H9 (cell line): ENCODE data around the gene TSC2. TPM values are rescaled to one million over a fixed set of nuclear protein-coding genes. Genes with fewer than 3 reads are reported as not detected.
"Not testable (repeated sequence)": the region's sequence is repeated elsewhere in the genome, so short reads cannot be mapped to it uniquely, and the experiment has no call there.

Source experiments
- DNase-seq: peaks from one replicate; pipeline ENCODE4 v3.0.0-alpha.2; 2017
- H2AFZ ChIP-seq: one replicate; pipeline ENCODE4 v1.6.1; 2013; ENCODE audit warnings: mild to moderate bottlenecking, low read length, control low read depth, moderate library complexity
- H2AK5ac ChIP-seq: 2 replicates; pipeline ENCODE4 v1.6.1; 2013; ENCODE audit warnings: low read length, control low read depth, mixed read lengths; ENCODE audit not compliant: insufficient read length
- H2BK120ac ChIP-seq: one replicate; pipeline ENCODE4 v1.6.1; 2013; ENCODE audit warnings: low read depth, mild to moderate bottlenecking, low read length, control low read depth, inconsistent platforms; ENCODE audit not compliant: poor library complexity, severe bottlenecking
- H2BK12ac ChIP-seq: 2 replicates; pipeline ENCODE4 v1.6.1; 2013; ENCODE audit warnings: low read length, control low read depth, mixed read lengths, low read depth; ENCODE audit not compliant: insufficient read length
- H2BK15ac ChIP-seq: 2 replicates; pipeline ENCODE4 v1.6.1; 2013; ENCODE audit warnings: low read depth, low read length, control low read depth
- H2BK20ac ChIP-seq: one replicate; pipeline ENCODE4 v1.6.1; 2013; ENCODE audit warnings: low read depth, mild to moderate bottlenecking, low read length, control low read depth, inconsistent platforms; ENCODE audit not compliant: poor library complexity, severe bottlenecking
- H2BK5ac ChIP-seq: 2 replicates; pipeline ENCODE4 v1.6.1; 2013; ENCODE audit warnings: low read length, control low read depth, mixed read lengths; ENCODE audit not compliant: insufficient read length
- H3K14ac ChIP-seq: 2 replicates; pipeline ENCODE4 v1.6.1; 2013; ENCODE audit warnings: low read length, control low read depth; ENCODE audit not compliant: insufficient read depth
- H3K18ac ChIP-seq: 2 replicates; pipeline ENCODE4 v1.6.1; 2013; ENCODE audit warnings: low read depth, mild to moderate bottlenecking, mixed read lengths, low read length, control low read depth; ENCODE audit not compliant: insufficient read length
- H3K23ac ChIP-seq: 2 replicates; pipeline ENCODE4 v1.6.1; 2013; ENCODE audit warnings: low read length, control low read depth, mixed read lengths, low read depth; ENCODE audit not compliant: insufficient read length
- H3K23me2 ChIP-seq: 2 replicates; pipeline ENCODE4 v1.6.1; 2013; ENCODE audit warnings: low read depth, mild to moderate bottlenecking, mixed read lengths, low read length, control low read depth; ENCODE audit not compliant: insufficient read length, poor library complexity, severe bottlenecking
- H3K27ac ChIP-seq: 2 replicates; pipeline ENCODE4 v1.5.1; 2013; ENCODE audit warnings: low read length, control low read depth, mixed read lengths, low read depth; ENCODE audit not compliant: insufficient read length
- H3K27me3 ChIP-seq: 2 replicates; pipeline ENCODE4 v1.6.1; 2013; ENCODE audit warnings: low read length, control low read depth, inconsistent platforms; ENCODE audit not compliant: insufficient read depth
- H3K4ac ChIP-seq: 2 replicates; pipeline ENCODE4 v1.6.1; 2013; ENCODE audit warnings: low read depth, mild to moderate bottlenecking, control low read depth, inconsistent platforms, low read length, moderate library complexity
- H3K4me1 ChIP-seq: 2 replicates; pipeline ENCODE4 v1.6.1; 2013; ENCODE audit warnings: low read length, control low read depth, inconsistent platforms; ENCODE audit not compliant: insufficient read depth
- H3K4me2 ChIP-seq: 2 replicates; pipeline ENCODE4 v1.6.1; 2013; ENCODE audit warnings: low read length, control low read depth, mixed read lengths; ENCODE audit not compliant: insufficient read length, insufficient read depth
- H3K56ac ChIP-seq: 2 replicates; pipeline ENCODE4 v1.6.1; 2013; ENCODE audit warnings: low read depth, mild to moderate bottlenecking, mixed read lengths, low read length, control low read depth; ENCODE audit not compliant: insufficient read length
- H3K79me1 ChIP-seq: 2 replicates; pipeline ENCODE4 v1.6.1; 2013; ENCODE audit warnings: low read depth, mild to moderate bottlenecking, moderate library complexity, low read length, control low read depth, inconsistent platforms; ENCODE audit not compliant: insufficient read depth, poor library complexity, severe bottlenecking
- H3K79me2 ChIP-seq: 2 replicates; pipeline ENCODE4 v1.6.1; 2013; ENCODE audit warnings: low read length, control low read depth, inconsistent platforms; ENCODE audit not compliant: insufficient read depth
- H3K9ac ChIP-seq: 2 replicates; pipeline ENCODE4 v1.6.1; 2013; ENCODE audit warnings: low read length, control low read depth, mixed read lengths; ENCODE audit not compliant: insufficient read length; ENCODE audit errors: extremely low read depth
- H3K9me3 ChIP-seq: one replicate; pipeline ENCODE4 v1.6.1; 2013; ENCODE audit warnings: low read depth, low read length, inconsistent platforms; ENCODE audit not compliant: control insufficient read depth
- H3T11ph ChIP-seq: one replicate; pipeline ENCODE4 v1.6.1; 2013; ENCODE audit warnings: mild to moderate bottlenecking, low read length, control low read depth, inconsistent platforms
- H4K20me1 ChIP-seq: one replicate; pipeline ENCODE4 v1.6.1; 2013; ENCODE audit not compliant: control insufficient read depth, insufficient read length, insufficient read depth
- H4K5ac ChIP-seq: 2 replicates; pipeline ENCODE4 v1.6.1; 2013; ENCODE audit warnings: low read depth, mild to moderate bottlenecking, mixed read lengths, low read length, control low read depth; ENCODE audit not compliant: insufficient read length
- H4K8ac ChIP-seq: replicated peaks from 2 replicates; pipeline ENCODE4 v1.6.1; 2013; ENCODE audit warnings: low read length, control low read depth, mixed read lengths, low read depth; ENCODE audit not compliant: insufficient read length
- H4K91ac ChIP-seq: 2 replicates; pipeline ENCODE4 v1.6.1; 2013; ENCODE audit warnings: low read depth, mild to moderate bottlenecking, moderate library complexity, mixed read lengths, low read length, control low read depth; ENCODE audit not compliant: insufficient read length
- H3K27ac Mint-ChIP-seq, 3 experiments: 2 replicates in 2 of 3; 3 replicates in 1 of 3; pipeline ENCODE4 v1.8.0; 2020 to 2021; ENCODE audit warnings: mixed read lengths in 3 of 3, mild to moderate bottlenecking in 1 of 3, moderate library complexity in 1 of 3
- H3K27me3 Mint-ChIP-seq: 2 replicates; pipeline ENCODE4 v1.8.0; 2021; ENCODE audit warnings: low read depth, mild to moderate bottlenecking, moderate library complexity, mixed read lengths
- H3K36me3 Mint-ChIP-seq, 3 experiments: 2 replicates in 2 of 3; 3 replicates in 1 of 3; pipeline ENCODE4 v1.8.0; 2020 to 2021; ENCODE audit warnings: low read depth in 3 of 3, mixed read lengths in 3 of 3; ENCODE audit not compliant: insufficient read depth in 1 of 3
- H3K4me1 Mint-ChIP-seq, 2 experiments: 2 replicates each; pipeline ENCODE4 v1.8.0; 2020; ENCODE audit warnings: mixed read lengths in 2 of 2
- H3K4me3 Mint-ChIP-seq, 2 experiments: 2 replicates in 1 of 2; 3 replicates in 1 of 2; pipeline ENCODE4 v1.8.0; 2020 to 2021; ENCODE audit warnings: mild to moderate bottlenecking in 2 of 2, mixed read lengths in 2 of 2, moderate library complexity in 1 of 2
- H3K9me3 Mint-ChIP-seq, 2 experiments: 2 replicates in 1 of 2; 3 replicates in 1 of 2; pipeline ENCODE4 v1.8.0; 2020; ENCODE audit warnings: mild to moderate bottlenecking in 2 of 2, mixed read lengths in 2 of 2, moderate library complexity in 1 of 2
- WGBS: extraction: QIAGEN DNeasy Blood & Tissue Kit; methylation state at CpG from one replicate; pipeline ENCODE4 v1.1.7; 2013; ENCODE audit warnings: missing lambda C conversion rate, low lambda C conversion rate, mixed read lengths; ENCODE audit not compliant: insufficient read length; ENCODE audit errors: extremely low coverage; 5-methylcytosine and 5-hydroxymethylcytosine counted together
- total RNA-seq: library from RNA; stranded (reverse); gene quantifications from 2 replicates; pipeline ENCODE4 v1.2.1, GENCODE V29; 2021

Gene TSC2
- total RNA-seq, 1 experiment from 2014 or later, result 122 TPM

DNA sequence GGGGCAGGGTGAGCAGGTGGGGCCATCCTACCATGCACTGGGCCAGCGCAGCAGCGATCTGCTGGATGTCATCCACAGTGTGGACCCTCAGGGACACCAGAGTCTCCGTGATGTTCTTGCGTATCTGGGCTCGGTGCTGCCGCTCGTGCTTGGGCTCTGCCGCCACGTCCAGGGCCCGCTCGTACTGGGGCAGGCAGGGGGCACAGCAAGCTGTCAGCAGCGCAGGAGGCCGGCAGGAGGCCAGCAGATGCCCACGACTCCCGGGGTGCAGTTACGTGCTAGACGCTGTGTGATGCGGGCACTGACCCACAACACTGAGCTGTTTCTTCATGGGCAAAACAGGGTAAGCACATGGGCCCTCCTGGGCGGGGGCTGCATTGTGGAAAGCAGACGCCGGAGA lies 57.5 kb downstream of the TSC2 start:
- not testable (repeated sequence) for H4K20me1 ChIP-seq, H3K9me3 ChIP-seq, H3K79me1 ChIP-seq, H2AFZ ChIP-seq, H3K4me3 Mint-ChIP-seq, H3K4me1 Mint-ChIP-seq, H2BK12ac ChIP-seq, H2BK120ac ChIP-seq, H3K4me2 ChIP-seq, H3K27ac Mint-ChIP-seq, H3K56ac ChIP-seq, H3K4ac ChIP-seq, H2BK20ac ChIP-seq, H3K23me2 ChIP-seq, H4K8ac ChIP-seq, H3K14ac ChIP-seq, H2BK5ac ChIP-seq, H3K23ac ChIP-seq, H4K91ac ChIP-seq, H3K27ac ChIP-seq, H3K79me2 ChIP-seq, DNase-seq, H3K9me3 Mint-ChIP-seq, H3T11ph ChIP-seq, H2AK5ac ChIP-seq, H2BK15ac ChIP-seq, H4K5ac ChIP-seq, H3K27me3 Mint-ChIP-seq, H3K4me1 ChIP-seq, H3K9ac ChIP-seq, H3K18ac ChIP-seq, H3K27me3 ChIP-seq
- no CpG with 5 or more reads among the region's 21 CpGs for WGBS
- peaks cover 7 to 29% (median 13%) of the 10 kb centered on the region in 3 experiments; a peak in 6 of 7 replicates for H3K36me3 Mint-ChIP-seq

- H2BK12ac ChIP-seq, H3K23ac ChIP-seq, H3K27me3 Mint-ChIP-seq, H2AK5ac ChIP-seq, H3K4ac ChIP-seq, H3K18ac ChIP-seq, H4K8ac ChIP-seq, H3K4me3 Mint-ChIP-seq, H3T11ph ChIP-seq, H3K14ac ChIP-seq, H3K4me1 ChIP-seq, H2BK120ac ChIP-seq, H2BK20ac ChIP-seq, H3K4me2 ChIP-seq, H4K91ac ChIP-seq, H3K79me2 ChIP-seq, H2BK15ac ChIP-seq, H3K27ac ChIP-seq, H3K9me3 ChIP-seq, H3K23me2 ChIP-seq, DNase-seq, H2BK5ac ChIP-seq, H4K20me1 ChIP-seq, H3K9ac ChIP-seq, H3K4me1 Mint-ChIP-seq, H2AFZ ChIP-seq, H3K79me1 ChIP-seq, H3K9me3 Mint-ChIP-seq, H3K27me3 ChIP-seq, H4K5ac ChIP-seq: not testable (repeated sequence)
- WGBS, result no CpG with 5 or more reads among the region's 22 CpGs
- Mint-ChIP-seq H3K36me3 (peaks cover 7 to 31% (median 16%) of the 10 kb centered on the region in 3 experiments; a peak in 6 of 7 replicates), H3K27ac (0 out of 7 replicates have a peak overlapping the region, but pooled peaks of 1 of the 3 experiments have one; percentile 63)
- H3K56ac ChIP-seq, result peak overlapping the region; percentile 82
Measured at GRCh38 chr16:2105769-2106168, 58.0 kb downstream of the TSC2 start.
